Transverse colon (tissue), 4 donors: ENCODE data around the gene KCNT1. TPM values are rescaled to one million over a fixed set of nuclear protein-coding genes. Genes with fewer than 3 reads are reported as not detected.

Experiments used
- DNase-seq: peaks from one replicate; pipeline ENCODE4 v3.0.0-alpha.2; 2019
- H3K27ac ChIP-seq, 4 donors: fragments of 200-600 bp; sonication (generic); 2 replicates each; pipeline ENCODE4 v1.5.1; 2016 to 2018; ENCODE audit warnings: inconsistent platforms in 4 of 4
- H3K27me3 ChIP-seq: fragments of 200-600 bp; sonication (generic); 2 replicates; pipeline ENCODE4 v1.5.1; 2017; ENCODE audit warnings: inconsistent platforms
- H3K36me3 ChIP-seq, 4 donors: fragments of 200-600 bp; sonication (generic); 2 replicates each; pipeline ENCODE4 v1.5.1; 2017 to 2019; ENCODE audit warnings: inconsistent platforms in 4 of 4
- H3K4me1 ChIP-seq, 4 donors: fragments of 200-600 bp; sonication (generic); 2 replicates each; pipeline ENCODE4 v1.5.1; 2017 to 2020; ENCODE audit warnings: inconsistent platforms in 4 of 4
- H3K4me3 ChIP-seq, 4 donors: fragments of 200-600 bp; sonication (generic); 1 replicate in 1 of 4; 2 replicates in 3 of 4; pipeline versions ENCODE4 v1.5.1 to v1.6.1; 2017 to 2019; ENCODE audit warnings: inconsistent platforms in 4 of 4
- H3K9me3 ChIP-seq, 2 donors: fragments of 200-600 bp; sonication (generic); 2 replicates each; pipeline ENCODE4 v1.5.1; 2017 to 2019; ENCODE audit warnings: inconsistent platforms in 2 of 2
- CTCF ChIP-seq, 5 experiments: fragments of 200-600 bp in 3 of 5; fragments of 450-650 bp in 2 of 5; sonication (generic) in 3 of 5; IDR thresholded peaks; 1 replicate in 2 of 5; 2 replicates in 3 of 5; pipeline ENCODE4 v1.5.1; 2016 to 2017; ENCODE audit warnings: antibody characterized with exemption in 5 of 5, inconsistent platforms in 3 of 5, mild to moderate bottlenecking in 2 of 5, moderate library complexity in 1 of 5
- EP300 ChIP-seq: sonication (generic); formaldehyde crosslinking; IDR thresholded peaks from one replicate; pipeline ENCODE4 v1.6.1; 2017; ENCODE audit warnings: antibody characterized with exemption, low read depth
- POLR2A ChIP-seq: fragments of 450-650 bp; IDR thresholded peaks from one replicate; pipeline ENCODE4 v1.6.1; 2016; ENCODE audit warnings: antibody characterized with exemption, mild to moderate bottlenecking, moderate library complexity
- POLR2AphosphoS5 ChIP-seq, 3 donors: sonication (generic); formaldehyde crosslinking; IDR thresholded peaks; one replicate each; pipeline ENCODE4 v1.6.1; 2016; ENCODE audit warnings: antibody characterized with exemption in 3 of 3
- WGBS, 2 donors: methylation state at CpG; one replicate each; pipeline ENCODE4 v1.1.5; 2018; ENCODE audit warnings: low coverage in 1 of 2; 5-methylcytosine and 5-hydroxymethylcytosine counted together
- in situ Hi-C, 4 donors: fragments of 200-750 bp; cut with MboI; loops; one replicate each; pipeline versions ENCODE4 v1.15.0 to v1.15.1; 2017; ENCODE audit warnings: low sequenced_read_pairs in 3 of 4, low pct_ligation_motif_present in 1 of 4, low pct_unique_long_range_greater_than_20kb in 1 of 4
- intact Hi-C: fragments of 100-400 bp; cut with DNase I; formaldehyde crosslinking; loops from one replicate; pipeline ENCODE4 v1.15.1; 2023; ENCODE audit warnings: low total_unique reads
- total RNA-seq, 4 donors: library from RNA; depleted of rRNA; stranded (reverse); fragments of >200 nt; gene quantifications; one replicate each; pipeline ENCODE4 v1.1.0, GENCODE V29; 2016

The KCNT1 gene
- total RNA-seq, 4 donors from 2014 or later: 0.14 TPM; not detected in 3

DNA sequence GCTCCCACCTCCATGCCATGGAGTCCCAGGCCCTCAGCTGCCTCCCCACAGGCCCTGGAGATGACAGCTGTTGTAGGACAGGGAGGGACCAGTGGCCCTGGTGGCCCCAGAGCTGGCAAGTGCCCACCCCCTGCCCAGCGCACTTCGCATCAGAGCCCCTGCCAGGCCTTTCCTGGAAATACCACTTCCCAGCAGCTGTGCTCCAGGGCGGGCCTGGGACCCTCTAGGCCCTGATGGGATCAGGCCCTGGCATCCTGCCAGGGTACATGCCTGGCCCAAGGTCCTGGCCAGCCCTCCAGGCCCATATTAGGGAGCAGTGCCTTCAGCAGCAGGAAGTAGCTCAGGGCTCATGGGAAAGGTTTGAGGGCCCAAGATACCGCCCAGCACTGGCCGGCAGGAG is 2.5 kb downstream of the KCNT1 start:
- intact Hi-C loops (no loop called here), in situ Hi-C loops (no loop called here)
- H3K27ac ChIP-seq: no peak overlapping the region
- WGBS, 2 donors: 87% methylated on average over 5 of the region's 5 CpGs; no CpG with 5 or more reads in 1 of the 2 donors
- DNase-seq: no peak
- peaks cover 63% of the 10 kb centered on the region for H3K27me3 ChIP-seq
- peaks cover 5 to 10% (median 7%) of the 10 kb centered on the region in 4 donors for H3K4me1 ChIP-seq
- no peaks in the 10 kb centered on the region for H3K9me3 ChIP-seq
- TF ChIP-seq POLR2A (no peak), CTCF (IDR thresholded peaks at IDR 0.05) (no peak)
- H3K36me3 ChIP-seq: no peaks in the 10 kb centered on the region
- H3K4me3 ChIP-seq: no peak overlapping the region

GRCh38 chr9:135705376-135705775 is 3.4 kb downstream of the KCNT1 start:
- no peak overlapping the region for H3K4me3 ChIP-seq
- no peak overlapping the region for H3K27ac ChIP-seq
- H3K4me1 ChIP-seq: peaks cover 5 to 10% (median 7%) of the 10 kb centered on the region in 4 donors
- intact Hi-C loops (no loop called here), in situ Hi-C loops (no loop called here)
- H3K9me3 ChIP-seq: no peaks in the 10 kb centered on the region
- no peaks in the 10 kb centered on the region for H3K36me3 ChIP-seq
- DNase-seq: no peak
- H3K27me3 ChIP-seq: peaks cover 62% of the 10 kb centered on the region
- TF ChIP-seq POLR2AphosphoS5 (IDR thresholded peaks at IDR 0.05): no peak
- TF ChIP-seq EP300: no peak
- TF ChIP-seq CTCF (IDR thresholded peaks at IDR 0.05): no peak
- TF ChIP-seq POLR2A: no peak
- 52% methylated on average over 14 of the region's 14 CpGs; no CpG with 5 or more reads in 1 of the 2 donors for WGBS, 2 donors

GRCh38 chr9:135706288-135706687 is 4.3 kb downstream of the KCNT1 start:
- Histone ChIP-seq H3K27me3 (peaks cover 55% of the 10 kb centered on the region), H3K4me1 (peaks cover 5 to 10% (median 7%) of the 10 kb centered on the region in 4 donors), H3K36me3 (no peaks in the 10 kb centered on the region), H3K9me3 (no peaks in the 10 kb centered on the region), H3K27ac (no peak overlapping the region), H3K4me3 (no peak overlapping the region)
- no peak for DNase-seq
- in situ Hi-C loops (no loop called here), intact Hi-C loops (no loop called here)
- 68% methylated on average over 9 of the region's 9 CpGs; no CpG with 5 or more reads in 1 of the 2 donors for WGBS, 2 donors
- TF ChIP-seq CTCF (IDR thresholded peaks at IDR 0.05) (no peak), POLR2A (no peak), EP300 (no peak)

DNA sequence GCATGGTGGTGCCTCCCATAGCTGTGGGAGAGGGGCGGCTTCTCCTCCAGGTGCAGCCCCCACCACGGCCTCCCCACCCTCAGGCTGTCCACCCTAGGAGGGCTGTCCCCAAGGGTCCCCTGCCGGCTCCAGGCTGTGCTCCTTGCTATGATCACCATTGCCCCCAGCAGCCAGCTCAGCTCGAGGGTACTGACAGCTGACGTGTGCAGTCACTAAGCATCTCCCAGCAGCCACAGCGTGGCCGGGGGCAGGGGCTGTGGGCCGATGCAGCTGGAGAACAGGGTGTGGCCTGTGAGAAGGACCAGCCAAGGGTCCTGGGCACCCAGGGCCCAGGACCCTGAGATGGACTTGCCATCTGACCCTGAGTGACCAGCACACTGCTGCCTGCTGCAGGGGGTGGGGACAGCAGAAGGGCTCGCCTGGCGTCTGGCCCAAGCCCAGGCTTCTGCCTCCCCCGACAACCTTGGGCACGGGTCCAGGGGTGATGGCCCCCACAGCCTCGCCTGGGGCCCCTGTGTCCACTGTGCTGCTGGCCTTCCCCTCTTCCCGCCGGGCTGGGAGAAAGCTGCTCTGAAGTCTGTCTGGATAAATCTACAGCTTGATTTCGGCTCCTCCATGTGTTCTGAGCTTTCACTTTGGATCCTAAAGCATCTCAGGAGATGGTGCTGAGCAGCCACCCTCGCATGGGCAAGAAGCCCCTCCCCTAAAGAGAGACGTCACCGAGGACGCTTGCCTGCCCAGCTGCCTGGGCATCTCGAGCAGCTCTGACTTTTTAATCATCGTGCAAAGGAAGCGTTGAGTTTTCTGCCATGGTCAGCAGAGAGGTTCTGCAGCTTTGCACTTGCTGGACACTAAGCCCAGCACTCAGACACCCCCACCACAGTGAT is 5.5 kb downstream of the KCNT1 start:
- H3K4me3 ChIP-seq: no peak overlapping the region
- no peaks in the 10 kb centered on the region for H3K36me3 ChIP-seq
- no peaks in the 10 kb centered on the region for H3K9me3 ChIP-seq
- in situ Hi-C loops: no loop called here
- DNase-seq: no peak
- H3K4me1 ChIP-seq: peaks cover 0 to under 1% (median 0%) of the 10 kb centered on the region in 4 donors
- 34% methylated on average over 23 of the region's 23 CpGs; no CpG with 5 or more reads in 1 of the 2 donors for WGBS, 2 donors
- TF ChIP-seq POLR2AphosphoS5 (IDR thresholded peaks at IDR 0.05) (no peak), CTCF (IDR thresholded peaks at IDR 0.05) (no peak), EP300 (no peak), POLR2A (no peak)
- H3K27me3 ChIP-seq: peaks cover 48% of the 10 kb centered on the region
- intact Hi-C loops: no loop called here
- no peak overlapping the region for H3K27ac ChIP-seq
